WTC11 (cell line): ENCODE data around the gene HNF1B. TPM values are rescaled to one million over a fixed set of nuclear protein-coding genes. Genes with fewer than 3 reads are reported as not detected.

Experiments used
- ATAC-seq: fragments of 200-7000 bp; cut with Tn5 transposase; 2 replicates; pipeline ENCODE4 v1.10.0; 2021; ENCODE audit warnings: mild to moderate bottlenecking, moderate library complexity
- CTCF ChIA-PET: fragments of 300-600 bp; sonication (Branson Sonifier 250); formaldehyde crosslinking; loops from one replicate; lab custom pipeline; 2021; ENCODE audit warnings: antibody characterized with exemption; lab: Charles Lee
- POLR2A ChIA-PET: fragments of 350-600 bp; sonication (Branson Sonifier 250); formaldehyde crosslinking; loops from one replicate; lab custom pipeline; 2021; ENCODE audit warnings: antibody characterized with exemption; lab: Charles Lee
- DNase-seq: peaks from one replicate; pipeline ENCODE4 v3.0.0; 2021; ENCODE audit warnings: low spot score
- H3K27ac Mint-ChIP-seq: 2 replicates; pipeline ENCODE4 v1.8.0; 2021; ENCODE audit warnings: mixed read lengths
- H3K27me3 Mint-ChIP-seq: 2 replicates; pipeline ENCODE4 v1.8.0; 2021; ENCODE audit warnings: low read depth, mild to moderate bottlenecking, moderate library complexity, mixed read lengths
- H3K36me3 Mint-ChIP-seq: 2 replicates; pipeline ENCODE4 v1.8.0; 2021; ENCODE audit warnings: mixed read lengths
- H3K4me1 Mint-ChIP-seq: 2 replicates; pipeline ENCODE4 v1.8.0; 2022; ENCODE audit warnings: mixed read lengths
- H3K4me3 Mint-ChIP-seq: 2 replicates; pipeline ENCODE4 v1.8.0; 2021; ENCODE audit warnings: mild to moderate bottlenecking, moderate library complexity, mixed read lengths
- H3K9me3 Mint-ChIP-seq: 2 replicates; pipeline ENCODE4 v1.8.0; 2021; ENCODE audit warnings: mixed read lengths
- FOXP1 ChIP-seq: sonication (generic); formaldehyde crosslinking; IDR thresholded peaks from 2 replicates; pipeline ENCODE4 v1.8.0; 2022; ENCODE audit warnings: missing genetic modification reagents, mild to moderate bottlenecking, moderate library complexity, borderline replicate concordance
- GABPB1 ChIP-seq: sonication (generic); formaldehyde crosslinking; IDR thresholded peaks from 2 replicates; pipeline ENCODE4 v1.8.1; 2023; ENCODE audit warnings: mild to moderate bottlenecking, missing genetic modification reagents
- MXD4 ChIP-seq: fragments of 250-450 bp; sonication (Bioruptor Pico); IDR thresholded peaks from 2 replicates; pipeline ENCODE4 v1.8.0; 2021; ENCODE audit warnings: mild to moderate bottlenecking, moderate library complexity, borderline replicate concordance
- NR3C1 ChIP-seq: sonication (generic); formaldehyde crosslinking; conservative IDR thresholded peaks from 2 replicates; pipeline ENCODE4 v1.8.1; 2023; ENCODE audit warnings: low read depth, mild to moderate bottlenecking, missing genetic modification reagents
- ZNF263 ChIP-seq: sonication (generic); formaldehyde crosslinking; IDR thresholded peaks from 2 replicates; pipeline ENCODE4 v1.8.1; 2022; ENCODE audit warnings: low read depth, mild to moderate bottlenecking, moderate library complexity, missing genetic modification reagents
- total RNA-seq: library from RNA; stranded (reverse); gene quantifications from 3 replicates; pipeline ENCODE4 v1.2.3, GENCODE V29; 2021
- TF ChIP-seq, protein P1 (sequence below): sonication (generic); formaldehyde crosslinking; IDR thresholded peaks from 2 replicates; pipeline ENCODE4 v1.8.0; 2022; ENCODE audit warnings: mild to moderate bottlenecking, missing genetic modification reagents
- TF ChIP-seq, protein P2 (sequence below): sonication (generic); formaldehyde crosslinking; IDR thresholded peaks from 2 replicates; pipeline ENCODE4 v1.8.1; 2022; ENCODE audit warnings: low read depth, missing genetic modification reagents, borderline replicate concordance
- TF ChIP-seq, protein P3 (sequence below): fragments of 250-450 bp; sonication (Bioruptor Pico); conservative IDR thresholded peaks from 2 replicates; pipeline ENCODE4 v1.9.0; 2021; ENCODE audit warnings: mild to moderate bottlenecking
- TF ChIP-seq, protein P4 (sequence below): sonication (generic); formaldehyde crosslinking; conservative IDR thresholded peaks from 2 replicates; pipeline ENCODE4 v1.8.1; 2022; ENCODE audit warnings: mild to moderate bottlenecking, missing genetic modification reagents
- TF ChIP-seq, protein P5 (sequence below): fragments of 250-450 bp; sonication (Bioruptor Pico); IDR thresholded peaks from 2 replicates; pipeline ENCODE4 v1.8.0; 2021; ENCODE audit warnings: mild to moderate bottlenecking
- TF ChIP-seq, protein P6 (sequence below): sonication (generic); formaldehyde crosslinking; IDR thresholded peaks from 2 replicates; pipeline ENCODE4 v1.8.1; 2023; ENCODE audit warnings: mild to moderate bottlenecking, moderate library complexity, missing genetic modification reagents
- TF ChIP-seq, protein P7 (sequence below): sonication (generic); formaldehyde crosslinking; IDR thresholded peaks from 2 replicates; pipeline ENCODE4 v1.8.1; 2023; ENCODE audit warnings: mild to moderate bottlenecking, missing genetic modification reagents, moderate library complexity

The HNF1B gene
- total RNA-seq, 1 experiment from 2014 or later: 0.26 TPM

DNA sequence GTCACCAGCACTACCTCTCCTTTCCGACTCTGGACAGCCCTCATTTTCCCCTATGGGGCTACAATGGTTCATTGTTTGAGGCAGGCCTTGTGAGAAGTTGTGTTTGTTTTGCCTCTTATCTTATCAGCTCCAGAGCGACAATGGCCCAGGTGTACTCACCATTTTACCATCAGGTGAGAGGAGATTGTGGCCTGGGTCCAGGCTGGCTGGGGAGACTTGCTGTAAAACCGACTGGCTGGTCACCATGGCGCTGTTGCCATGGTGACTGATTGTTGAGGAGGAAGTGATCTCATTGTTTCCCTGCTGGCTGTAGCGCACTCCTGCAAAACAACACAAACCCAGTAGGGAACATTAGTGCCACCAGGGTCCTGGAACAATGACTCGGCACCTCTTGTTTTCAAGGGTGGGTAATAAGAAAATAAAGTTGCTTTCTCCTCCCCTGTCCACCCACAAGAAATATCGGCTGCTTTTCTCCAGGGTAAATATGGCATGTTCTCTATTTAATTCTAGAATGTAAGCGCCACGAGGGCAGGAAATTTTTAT is 34.4 kb downstream of the HNF1B start:
- ChIA-PET CTCF (no interaction called here), POLR2A (no interaction called here)
- Mint-ChIP-seq H3K36me3 (0 out of 2 replicates have a peak, but pooled peaks cover 3% of the 10 kb centered on the region), H3K9me3 (peaks cover 6% of the 10 kb centered on the region), H3K27me3 (no peaks in the 10 kb centered on the region), H3K27ac (peak overlapping the region; percentile 93), H3K4me3 (no peak overlapping the region; the same call in 1 of the 2 replicates), H3K4me1 (peaks cover 21% of the 10 kb centered on the region)
- peak; percentile 93 for ATAC-seq
- DNase-seq: peak; percentile 71
- TF ChIP-seq FOXP1 (CRISPR knock-in tag) (no peak), NR3C1 (no peak)
- TF ChIP-seq, protein P1, sequence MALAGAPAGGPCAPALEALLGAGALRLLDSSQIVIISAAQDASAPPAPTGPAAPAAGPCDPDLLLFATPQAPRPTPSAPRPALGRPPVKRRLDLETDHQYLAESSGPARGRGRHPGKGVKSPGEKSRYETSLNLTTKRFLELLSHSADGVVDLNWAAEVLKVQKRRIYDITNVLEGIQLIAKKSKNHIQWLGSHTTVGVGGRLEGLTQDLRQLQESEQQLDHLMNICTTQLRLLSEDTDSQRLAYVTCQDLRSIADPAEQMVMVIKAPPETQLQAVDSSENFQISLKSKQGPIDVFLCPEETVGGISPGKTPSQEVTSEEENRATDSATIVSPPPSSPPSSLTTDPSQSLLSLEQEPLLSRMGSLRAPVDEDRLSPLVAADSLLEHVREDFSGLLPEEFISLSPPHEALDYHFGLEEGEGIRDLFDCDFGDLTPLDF (CRISPR knock-in tag): no peak
- TF ChIP-seq, protein P2, sequence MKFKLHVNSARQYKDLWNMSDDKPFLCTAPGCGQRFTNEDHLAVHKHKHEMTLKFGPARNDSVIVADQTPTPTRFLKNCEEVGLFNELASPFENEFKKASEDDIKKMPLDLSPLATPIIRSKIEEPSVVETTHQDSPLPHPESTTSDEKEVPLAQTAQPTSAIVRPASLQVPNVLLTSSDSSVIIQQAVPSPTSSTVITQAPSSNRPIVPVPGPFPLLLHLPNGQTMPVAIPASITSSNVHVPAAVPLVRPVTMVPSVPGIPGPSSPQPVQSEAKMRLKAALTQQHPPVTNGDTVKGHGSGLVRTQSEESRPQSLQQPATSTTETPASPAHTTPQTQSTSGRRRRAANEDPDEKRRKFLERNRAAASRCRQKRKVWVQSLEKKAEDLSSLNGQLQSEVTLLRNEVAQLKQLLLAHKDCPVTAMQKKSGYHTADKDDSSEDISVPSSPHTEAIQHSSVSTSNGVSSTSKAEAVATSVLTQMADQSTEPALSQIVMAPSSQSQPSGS (CRISPR knock-in tag): no peak

DNA sequence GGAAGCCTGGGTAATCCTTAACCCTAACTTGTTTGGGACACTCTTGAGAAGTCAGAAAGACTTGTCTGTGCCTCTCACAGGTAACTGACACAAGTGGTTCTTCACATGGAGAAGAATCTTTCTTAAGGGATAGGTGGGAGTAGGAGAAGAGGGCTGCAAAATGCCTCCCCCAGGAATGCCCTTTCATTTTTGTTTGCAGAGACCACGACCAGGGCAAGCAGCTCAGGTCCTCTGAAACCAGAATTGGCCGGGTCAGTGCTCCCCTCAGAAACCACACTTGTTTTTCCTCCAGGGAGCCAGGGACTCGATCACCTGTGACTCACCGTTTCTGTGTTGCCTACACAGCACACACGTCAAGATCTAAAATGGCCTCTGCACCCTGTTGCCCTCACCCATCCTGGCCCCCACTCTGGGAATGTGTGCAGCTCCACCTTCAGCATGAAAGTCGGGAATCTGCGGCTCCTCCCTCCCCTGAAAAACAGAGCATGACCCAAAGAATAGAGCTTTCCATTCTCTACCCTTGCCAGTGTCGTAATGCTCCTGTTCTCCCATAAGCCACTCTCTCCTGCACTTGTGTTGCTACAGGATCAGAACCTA is 36.1 kb downstream of the HNF1B start:
- Mint-ChIP-seq H3K36me3 (0 out of 2 replicates have a peak, but pooled peaks cover 3% of the 10 kb centered on the region), H3K27me3 (no peaks in the 10 kb centered on the region; the same call in 1 of the 2 replicates), H3K27ac (no peak overlapping the region), H3K4me3 (no peak overlapping the region), H3K4me1 (peaks cover 17% of the 10 kb centered on the region), H3K9me3 (peaks cover 6% of the 10 kb centered on the region)
- POLR2A ChIA-PET: no interaction called here
- CTCF ChIA-PET: interaction anchor here (1.3 kb wide), 1 partner anchor 108 kb away, joined by 4 read pairs; no protein-coding TSS in a partner anchor
- TF ChIP-seq, protein P3, sequence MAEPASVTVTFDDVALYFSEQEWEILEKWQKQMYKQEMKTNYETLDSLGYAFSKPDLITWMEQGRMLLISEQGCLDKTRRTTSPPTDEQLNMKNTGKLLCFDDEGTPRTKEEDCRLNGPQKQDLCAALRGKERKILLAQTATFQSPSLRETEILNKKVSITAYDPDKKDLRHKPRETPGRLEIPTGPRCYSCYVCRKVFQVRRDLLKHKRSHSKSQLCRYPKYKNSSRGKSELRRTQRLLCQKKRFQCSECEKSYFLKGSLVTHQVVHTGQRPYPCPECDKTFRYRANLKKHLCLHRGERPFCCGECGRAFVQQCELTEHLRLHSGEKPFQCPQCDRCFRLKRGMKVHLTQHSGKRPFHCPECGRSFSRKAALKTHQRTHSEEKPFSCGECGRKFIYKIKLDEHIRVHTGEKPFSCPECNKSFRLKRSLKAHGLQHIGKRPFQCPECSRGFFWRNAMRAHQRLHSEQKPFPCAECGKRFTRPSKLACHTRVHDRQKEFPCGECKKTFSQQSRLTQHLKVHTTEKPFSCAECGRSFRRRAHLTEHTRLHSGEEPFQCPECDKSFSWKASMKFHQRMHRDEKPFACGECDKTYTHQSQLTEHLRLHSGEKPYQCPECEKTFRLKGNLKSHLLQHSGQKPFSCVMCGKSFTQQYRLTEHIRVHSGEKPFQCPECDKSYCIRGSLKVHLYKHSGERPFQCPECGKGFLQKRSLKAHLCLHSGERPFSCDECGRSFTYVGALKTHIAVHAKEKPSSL (CRISPR knock-in tag): no peak
- TF ChIP-seq MXD4: no peak
- DNase-seq: no peak
- ATAC-seq: no peak

DNA sequence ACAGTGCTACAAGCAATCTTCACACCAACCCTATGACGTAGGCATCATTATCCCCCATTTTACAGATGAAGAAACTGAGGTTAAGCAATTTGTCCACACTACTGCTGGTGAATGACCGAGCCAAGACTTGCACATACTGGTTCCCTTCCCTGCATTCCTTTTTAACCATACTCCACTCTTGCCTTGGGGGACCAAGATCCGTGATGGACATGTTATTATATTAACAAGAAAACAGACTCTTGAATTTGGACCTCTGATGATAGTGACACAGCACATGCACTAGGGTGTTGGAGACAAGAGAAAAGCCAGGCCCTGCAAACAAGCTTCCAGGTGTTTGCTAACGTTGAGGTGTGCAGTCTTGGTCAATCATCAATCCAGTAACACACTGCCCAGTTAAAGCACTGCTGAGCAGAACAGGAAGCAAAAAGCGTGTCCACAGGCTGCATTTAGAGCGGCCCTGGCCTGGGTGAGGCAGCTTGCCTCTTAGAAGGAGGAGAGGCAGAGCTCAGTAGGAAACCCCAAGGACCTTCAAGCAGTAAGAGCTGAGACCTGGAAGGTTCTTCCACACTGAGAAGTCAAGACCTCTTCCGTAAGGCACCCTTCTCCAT is 36.7 kb downstream of the HNF1B start:
- peaks cover under 1% of the 10 kb centered on the region; the same call in 1 of the 2 replicates for H3K27me3 Mint-ChIP-seq
- TF ChIP-seq, protein P4, sequence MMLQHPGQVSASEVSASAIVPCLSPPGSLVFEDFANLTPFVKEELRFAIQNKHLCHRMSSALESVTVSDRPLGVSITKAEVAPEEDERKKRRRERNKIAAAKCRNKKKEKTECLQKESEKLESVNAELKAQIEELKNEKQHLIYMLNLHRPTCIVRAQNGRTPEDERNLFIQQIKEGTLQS (CRISPR knock-in tag): no peak
- 0 out of 2 replicates have a peak, but pooled peaks have one; percentile 11 for TF ChIP-seq GABPB1 (CRISPR knock-in tag)
- H3K9me3 Mint-ChIP-seq: peaks cover 6% of the 10 kb centered on the region
- ChIA-PET POLR2A (no interaction called here), CTCF (interaction anchor here (1.3 kb wide), 1 partner anchor 108 kb away, joined by 4 read pairs; no protein-coding TSS in a partner anchor)
- 0 out of 2 replicates have a peak, but pooled peaks cover 3% of the 10 kb centered on the region for H3K36me3 Mint-ChIP-seq
- H3K4me1 Mint-ChIP-seq: peaks cover 17% of the 10 kb centered on the region
- ATAC-seq (no peak), DNase-seq (no peak)
- no peak overlapping the region for H3K4me3 Mint-ChIP-seq
- H3K27ac Mint-ChIP-seq: no peak overlapping the region

DNA sequence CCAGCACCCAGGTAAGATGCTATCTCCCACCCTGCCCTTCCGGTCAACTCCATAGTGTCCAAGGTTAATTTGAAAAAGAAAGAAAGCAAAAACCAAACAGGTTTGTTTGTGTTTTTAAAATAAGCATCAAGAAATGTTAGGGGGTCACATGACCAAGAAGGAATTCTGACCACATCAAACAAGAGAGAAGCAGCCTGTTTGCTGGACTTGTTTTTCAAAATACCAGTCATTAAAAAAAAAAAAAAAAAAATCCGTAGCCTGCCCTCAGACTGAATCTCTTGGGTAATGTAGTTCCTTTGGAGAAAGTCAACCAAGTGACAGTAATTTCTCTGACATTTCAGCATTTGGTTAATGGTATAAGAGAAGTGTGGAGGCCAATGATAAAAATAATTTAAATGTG is 38.4 kb downstream of the HNF1B start:
- H3K4me1 Mint-ChIP-seq: peaks cover 17% of the 10 kb centered on the region
- 0 out of 2 replicates have a peak, but pooled peaks cover 3% of the 10 kb centered on the region for H3K36me3 Mint-ChIP-seq
- TF ChIP-seq, protein P5, sequence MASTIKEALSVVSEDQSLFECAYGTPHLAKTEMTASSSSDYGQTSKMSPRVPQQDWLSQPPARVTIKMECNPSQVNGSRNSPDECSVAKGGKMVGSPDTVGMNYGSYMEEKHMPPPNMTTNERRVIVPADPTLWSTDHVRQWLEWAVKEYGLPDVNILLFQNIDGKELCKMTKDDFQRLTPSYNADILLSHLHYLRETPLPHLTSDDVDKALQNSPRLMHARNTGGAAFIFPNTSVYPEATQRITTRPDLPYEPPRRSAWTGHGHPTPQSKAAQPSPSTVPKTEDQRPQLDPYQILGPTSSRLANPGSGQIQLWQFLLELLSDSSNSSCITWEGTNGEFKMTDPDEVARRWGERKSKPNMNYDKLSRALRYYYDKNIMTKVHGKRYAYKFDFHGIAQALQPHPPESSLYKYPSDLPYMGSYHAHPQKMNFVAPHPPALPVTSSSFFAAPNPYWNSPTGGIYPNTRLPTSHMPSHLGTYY (CRISPR knock-in tag): no peak
- no peak for TF ChIP-seq ZNF263 (CRISPR knock-in tag)
- TF ChIP-seq, protein P6, sequence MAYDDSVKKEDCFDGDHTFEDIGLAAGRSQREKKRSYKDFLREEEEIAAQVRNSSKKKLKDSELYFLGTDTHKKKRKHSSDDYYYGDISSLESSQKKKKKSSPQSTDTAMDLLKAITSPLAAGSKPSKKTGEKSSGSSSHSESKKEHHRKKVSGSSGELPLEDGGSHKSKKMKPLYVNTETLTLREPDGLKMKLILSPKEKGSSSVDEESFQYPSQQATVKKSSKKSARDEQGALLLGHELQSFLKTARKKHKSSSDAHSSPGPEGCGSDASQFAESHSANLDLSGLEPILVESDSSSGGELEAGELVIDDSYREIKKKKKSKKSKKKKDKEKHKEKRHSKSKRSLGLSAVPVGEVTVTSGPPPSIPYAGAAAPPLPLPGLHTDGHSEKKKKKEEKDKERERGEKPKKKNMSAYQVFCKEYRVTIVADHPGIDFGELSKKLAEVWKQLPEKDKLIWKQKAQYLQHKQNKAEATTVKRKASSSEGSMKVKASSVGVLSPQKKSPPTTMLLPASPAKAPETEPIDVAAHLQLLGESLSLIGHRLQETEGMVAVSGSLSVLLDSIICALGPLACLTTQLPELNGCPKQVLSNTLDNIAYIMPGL: no peak
- TF ChIP-seq, protein P7, sequence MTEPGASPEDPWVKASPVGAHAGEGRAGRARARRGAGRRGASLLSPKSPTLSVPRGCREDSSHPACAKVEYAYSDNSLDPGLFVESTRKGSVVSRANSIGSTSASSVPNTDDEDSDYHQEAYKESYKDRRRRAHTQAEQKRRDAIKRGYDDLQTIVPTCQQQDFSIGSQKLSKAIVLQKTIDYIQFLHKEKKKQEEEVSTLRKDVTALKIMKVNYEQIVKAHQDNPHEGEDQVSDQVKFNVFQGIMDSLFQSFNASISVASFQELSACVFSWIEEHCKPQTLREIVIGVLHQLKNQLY (CRISPR knock-in tag): no peak
- ATAC-seq (no peak), DNase-seq (no peak)
- H3K27ac Mint-ChIP-seq: no peak overlapping the region
- POLR2A ChIA-PET: interaction anchor here (0.7 kb wide), 1 partner anchor 13 kb away, joined by 4 read pairs; no protein-coding TSS in a partner anchor
- H3K27me3 Mint-ChIP-seq: peaks cover 5% of the 10 kb centered on the region; the same call in 1 of the 2 replicates
- H3K9me3 Mint-ChIP-seq: peaks cover 6% of the 10 kb centered on the region
- CTCF ChIA-PET: interaction anchor here (0.9 to 1.2 kb wide), 2 partner anchors 64 to 130 kb away, joined by 5 to 8 read pairs; no protein-coding TSS in a partner anchor
- H3K4me3 Mint-ChIP-seq: no peak overlapping the region
